GM18526 (cell line): ENCODE results near the gene TMEM114.

Experiments used
- POLR2A ChIP-seq: IDR thresholded peaks from 3 replicates; pipeline ENCODE4 v1.6.1; 2011; ENCODE audit not compliant: insufficient read length; ENCODE audit errors: extremely low read depth

The TMEM114 gene

GRCh38 chr16:8547762-8548161 lies 42.5 kb downstream of the TMEM114 start:
- TF ChIP-seq POLR2A, result no peak

GRCh38 chr16:8544406-8544805 lies 45.9 kb downstream of the TMEM114 start:
- TF ChIP-seq POLR2A, result no peak

GRCh38 chr16:8543258-8543657 lies 47.1 kb downstream of the TMEM114 start:
- no peak for TF ChIP-seq POLR2A

GRCh38 chr16:8542393-8542792 lies 47.9 kb downstream of the TMEM114 start:
- TF ChIP-seq POLR2A, result no peak

- TF ChIP-seq POLR2A, result no peak
Measured at GRCh38 chr16:8541868-8542267, 48.4 kb downstream of the TMEM114 start.

GRCh38 chr16:8537691-8538342 lies 52.5 kb downstream of the TMEM114 start:
- no peak for TF ChIP-seq POLR2A

GRCh38 chr16:8533509-8533908 lies 56.8 kb downstream of the TMEM114 start:
- TF ChIP-seq POLR2A, result no peak

GRCh38 chr16:8530752-8531384 lies 59.4 kb downstream of the TMEM114 start:
- no peak for TF ChIP-seq POLR2A

- no peak for TF ChIP-seq POLR2A
Measured at GRCh38 chr16:8528471-8528870, 61.8 kb downstream of the TMEM114 start.

GRCh38 chr16:8523932-8524331 lies 66.4 kb downstream of the TMEM114 start:
- TF ChIP-seq POLR2A, result no peak

- TF ChIP-seq POLR2A, result no peak
Measured at GRCh38 chr16:8522757-8523156, 67.6 kb downstream of the TMEM114 start.

- no peak for TF ChIP-seq POLR2A
Measured at GRCh38 chr16:8519643-8520042, 70.7 kb downstream of the TMEM114 start.
